GM13977 (cell line): Measurements from ENCODE around the gene USF3.

Experiments
- DNase-seq: peaks from one replicate; pipeline ENCODE4 v3.0.0; 2012; ENCODE audit warnings: low spot score
- in situ Hi-C: fragments of 300-500 bp; cut with MboI; formaldehyde crosslinking; loops from one replicate; pipeline ENCODE4 v1.12.0; 2022; ENCODE audit warnings: low sequenced_read_pairs, low pct_unique_long_range_greater_than_20kb, mixed read lengths, inconsistent platforms; ENCODE audit not compliant: unreplicated experiment
- TF ChIP-seq, protein P1 (sequence below): IDR thresholded peaks from 2 replicates; pipeline ENCODE4 v1.5.1; 2012; ENCODE audit warnings: mild to moderate bottlenecking, control low read depth; ENCODE audit not compliant: insufficient read depth; ENCODE audit errors: extremely low read depth, missing control alignments

The USF3 gene

GRCh38 chr3:113698213-113698742 is 1.8 kb upstream of the USF3 start:
- TF ChIP-seq, protein P1, sequence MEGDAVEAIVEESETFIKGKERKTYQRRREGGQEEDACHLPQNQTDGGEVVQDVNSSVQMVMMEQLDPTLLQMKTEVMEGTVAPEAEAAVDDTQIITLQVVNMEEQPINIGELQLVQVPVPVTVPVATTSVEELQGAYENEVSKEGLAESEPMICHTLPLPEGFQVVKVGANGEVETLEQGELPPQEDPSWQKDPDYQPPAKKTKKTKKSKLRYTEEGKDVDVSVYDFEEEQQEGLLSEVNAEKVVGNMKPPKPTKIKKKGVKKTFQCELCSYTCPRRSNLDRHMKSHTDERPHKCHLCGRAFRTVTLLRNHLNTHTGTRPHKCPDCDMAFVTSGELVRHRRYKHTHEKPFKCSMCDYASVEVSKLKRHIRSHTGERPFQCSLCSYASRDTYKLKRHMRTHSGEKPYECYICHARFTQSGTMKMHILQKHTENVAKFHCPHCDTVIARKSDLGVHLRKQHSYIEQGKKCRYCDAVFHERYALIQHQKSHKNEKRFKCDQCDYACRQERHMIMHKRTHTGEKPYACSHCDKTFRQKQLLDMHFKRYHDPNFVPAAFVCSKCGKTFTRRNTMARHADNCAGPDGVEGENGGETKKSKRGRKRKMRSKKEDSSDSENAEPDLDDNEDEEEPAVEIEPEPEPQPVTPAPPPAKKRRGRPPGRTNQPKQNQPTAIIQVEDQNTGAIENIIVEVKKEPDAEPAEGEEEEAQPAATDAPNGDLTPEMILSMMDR, result no peak
- in situ Hi-C loops, result no loop called here
- no peak for DNase-seq

- TF ChIP-seq, protein P1, result no peak
- in situ Hi-C loops, result no loop called here
Measured at GRCh38 chr3:113697500-113698090, 1.2 kb upstream of the USF3 start.

DNA sequence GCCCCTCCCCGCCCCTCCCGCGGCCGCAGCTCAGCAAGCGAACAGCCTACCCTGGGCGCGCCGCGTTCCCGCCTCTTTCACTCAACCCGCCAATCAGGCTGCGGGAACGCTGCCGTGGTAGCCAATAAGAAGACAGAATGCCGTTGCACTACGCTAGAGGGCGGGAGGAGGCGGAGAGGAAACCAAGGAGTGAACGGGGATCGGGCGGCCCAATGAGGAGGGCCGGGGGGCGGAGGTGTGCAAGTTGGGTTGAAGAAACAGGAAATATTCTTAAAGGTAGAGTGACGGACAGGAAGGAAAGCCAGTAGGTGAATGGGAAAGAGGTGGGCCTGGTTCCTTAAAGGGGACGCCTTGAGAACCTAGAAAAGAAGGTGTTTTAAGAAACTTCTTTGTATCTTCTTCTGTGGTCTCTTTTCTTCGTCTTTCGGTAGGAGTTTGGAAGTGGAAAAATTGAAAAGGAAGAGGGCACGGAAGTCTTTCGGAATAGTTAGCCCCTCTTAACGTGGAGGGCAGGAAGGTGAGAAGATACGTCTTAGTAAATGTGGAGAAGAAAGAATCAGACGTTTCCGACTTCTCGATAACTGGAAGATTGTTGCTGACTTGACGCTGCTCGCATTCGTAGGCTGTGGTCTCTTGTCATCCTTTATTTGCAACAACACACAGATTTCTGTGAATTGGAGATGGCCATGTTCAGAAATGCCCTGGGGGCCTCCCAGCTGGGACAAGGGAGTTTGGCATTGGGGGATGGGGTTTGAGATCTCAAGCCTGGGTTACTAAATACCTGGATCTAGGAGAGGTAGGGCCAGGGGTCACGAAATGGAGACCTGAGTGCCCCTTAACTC is 437 bp upstream of the USF3 start:
- peak; percentile 99 for DNase-seq
- TF ChIP-seq, protein P1, result no peak
- in situ Hi-C loops, result no loop called here

More at GRCh38 chr3:113697500-113698090, 1.2 kb upstream of the USF3 start:
- no peak for DNase-seq

- in situ Hi-C loops, result no loop called here
- DNase-seq, result no peak
- TF ChIP-seq, protein P1, result no peak
Measured at GRCh38 chr3:113695431-113695785, 1.0 kb downstream of the USF3 start.

DNA sequence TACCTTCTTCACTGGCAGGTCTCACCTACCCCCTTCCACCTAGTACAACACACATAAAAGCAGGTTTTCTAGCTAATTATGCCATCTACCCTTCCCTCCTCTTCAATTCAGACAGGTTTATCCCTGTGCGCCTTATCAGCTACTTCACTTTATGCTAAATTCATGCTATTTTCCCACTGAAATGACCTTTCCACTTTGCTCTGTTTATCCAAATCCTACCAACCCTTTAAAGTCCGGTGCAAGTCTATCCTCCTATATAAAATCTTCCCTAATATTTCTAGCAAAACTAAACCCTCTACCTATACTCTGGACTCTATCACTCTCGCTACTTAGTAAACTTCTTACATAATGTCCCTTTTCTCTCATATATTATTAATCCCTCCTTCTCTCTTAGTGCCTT is 6.0 kb downstream of the USF3 start:
- DNase-seq, result no peak
- in situ Hi-C loops, result no loop called here
- TF ChIP-seq, protein P1, result no peak

DNA sequence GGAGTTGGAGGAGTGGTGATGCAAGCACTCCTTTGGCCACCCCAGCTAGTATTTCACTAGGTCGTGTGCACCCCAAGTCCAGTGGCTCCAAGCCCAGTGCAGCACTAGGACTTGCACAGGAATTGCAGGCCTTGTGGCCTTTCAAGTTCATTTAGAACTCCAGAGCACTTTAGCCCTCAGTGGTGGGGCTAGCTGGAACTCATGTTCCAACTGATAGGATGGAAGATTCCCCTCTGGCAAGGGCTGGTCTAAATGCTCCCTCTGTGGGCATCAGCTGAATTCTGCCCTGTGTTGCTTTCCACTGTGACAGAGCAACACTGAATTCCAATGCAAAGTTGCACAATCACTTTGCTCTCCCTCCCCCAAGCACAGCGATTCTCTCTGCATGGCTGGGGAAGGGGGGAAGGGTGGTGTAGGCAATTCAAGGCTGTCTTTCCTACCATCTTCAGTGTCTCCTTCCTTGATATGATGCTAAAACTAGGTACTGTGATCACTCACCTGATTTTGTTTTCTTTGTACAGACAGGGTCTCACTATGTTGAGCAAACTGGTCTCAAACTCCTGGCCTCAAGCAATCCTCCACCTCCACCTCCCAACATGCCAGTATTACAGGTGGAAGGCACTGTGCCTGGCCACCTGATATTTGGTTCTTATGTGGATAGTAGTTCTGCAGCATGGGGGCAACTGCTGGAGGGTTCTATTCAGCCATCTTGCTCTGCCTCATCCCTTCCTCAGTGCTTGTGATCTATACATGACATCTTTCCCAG is 10.3 kb downstream of the USF3 start:
- no peak for DNase-seq
- in situ Hi-C loops, result no loop called here

More for the DNA sequence above, 10.3 kb downstream of the USF3 start:
- TF ChIP-seq, protein P1, result no peak
